Measurements from ENCODE around the gene TBC1D7.

- TF ChIP-seq, protein P1, sequence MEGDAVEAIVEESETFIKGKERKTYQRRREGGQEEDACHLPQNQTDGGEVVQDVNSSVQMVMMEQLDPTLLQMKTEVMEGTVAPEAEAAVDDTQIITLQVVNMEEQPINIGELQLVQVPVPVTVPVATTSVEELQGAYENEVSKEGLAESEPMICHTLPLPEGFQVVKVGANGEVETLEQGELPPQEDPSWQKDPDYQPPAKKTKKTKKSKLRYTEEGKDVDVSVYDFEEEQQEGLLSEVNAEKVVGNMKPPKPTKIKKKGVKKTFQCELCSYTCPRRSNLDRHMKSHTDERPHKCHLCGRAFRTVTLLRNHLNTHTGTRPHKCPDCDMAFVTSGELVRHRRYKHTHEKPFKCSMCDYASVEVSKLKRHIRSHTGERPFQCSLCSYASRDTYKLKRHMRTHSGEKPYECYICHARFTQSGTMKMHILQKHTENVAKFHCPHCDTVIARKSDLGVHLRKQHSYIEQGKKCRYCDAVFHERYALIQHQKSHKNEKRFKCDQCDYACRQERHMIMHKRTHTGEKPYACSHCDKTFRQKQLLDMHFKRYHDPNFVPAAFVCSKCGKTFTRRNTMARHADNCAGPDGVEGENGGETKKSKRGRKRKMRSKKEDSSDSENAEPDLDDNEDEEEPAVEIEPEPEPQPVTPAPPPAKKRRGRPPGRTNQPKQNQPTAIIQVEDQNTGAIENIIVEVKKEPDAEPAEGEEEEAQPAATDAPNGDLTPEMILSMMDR (IDR thresholded peaks at IDR 0.05), result no peak
- no peak for TF ChIP-seq EZH2 (IDR thresholded peaks at IDR 0.05; ENCODE audit: borderline replicate concordance, insufficient read depth, low read depth, low read length, poor library complexity, severe bottlenecking)
Measured at GRCh38 chr6:13300643-13301590, 27.4 kb downstream of the TBC1D7 start.

All from B cell (primary cell).